KMS-11 (cell line): ENCODE measurements around the gene GHRH.

Experiments
- H2AFZ ChIP-seq: fragments of 200-600 bp; sonication (generic); 2 replicates; pipeline ENCODE4 v1.6.1; 2016; ENCODE audit warnings: antibody characterized with exemption, mixed run types, low read depth
- H3K27ac ChIP-seq: fragments of 200-600 bp; sonication (generic); 2 replicates; pipeline ENCODE4 v1.6.1; 2016; ENCODE audit warnings: mild to moderate bottlenecking, mixed run types
- H3K27me3 ChIP-seq: fragments of 200-600 bp; sonication (generic); 2 replicates; pipeline ENCODE4 v1.6.1; 2017; ENCODE audit warnings: mild to moderate bottlenecking, low read depth, mixed run types, moderate library complexity; ENCODE audit not compliant: insufficient read depth
- H3K36me3 ChIP-seq: fragments of 200-600 bp; sonication (generic); 2 replicates; pipeline ENCODE4 v1.6.1; 2017; ENCODE audit warnings: mild to moderate bottlenecking, mixed run types; ENCODE audit not compliant: insufficient read depth
- H3K4me1 ChIP-seq: fragments of 200-600 bp; sonication (generic); 2 replicates; pipeline ENCODE4 v1.6.1; 2016; ENCODE audit warnings: mild to moderate bottlenecking, low read depth, mixed run types; ENCODE audit not compliant: poor library complexity, severe bottlenecking
- H3K4me2 ChIP-seq: fragments of 200-600 bp; sonication (generic); 2 replicates; pipeline ENCODE4 v1.7.0; 2016; ENCODE audit warnings: mild to moderate bottlenecking, mixed run types
- H3K4me3 ChIP-seq: fragments of 200-600 bp; sonication (generic); IDR thresholded peaks from 2 replicates; pipeline ENCODE4 v1.6.1; 2017; ENCODE audit warnings: low read depth, low read length, mixed read lengths; ENCODE audit not compliant: insufficient read depth
- H3K79me2 ChIP-seq: fragments of 200-600 bp; sonication (generic); 2 replicates; pipeline ENCODE4 v1.6.1; 2016; ENCODE audit warnings: low read depth, mixed run types; ENCODE audit not compliant: insufficient read depth
- H3K9ac ChIP-seq: fragments of 200-600 bp; sonication (generic); 2 replicates; pipeline ENCODE4 v1.6.1; 2016; ENCODE audit warnings: mild to moderate bottlenecking, mixed run types
- H4K20me1 ChIP-seq: fragments of 200-600 bp; sonication (generic); 2 replicates; pipeline ENCODE4 v1.6.1; 2016; ENCODE audit warnings: mild to moderate bottlenecking, mixed run types; ENCODE audit not compliant: insufficient read depth
- CTCF ChIP-seq: fragments of 200-600 bp; sonication (generic); conservative IDR thresholded peaks from 2 replicates; pipeline ENCODE4 v1.6.1; 2017; ENCODE audit warnings: low read depth, mild to moderate bottlenecking, antibody characterized with exemption, low read length, moderate library complexity, mixed read lengths

Gene GHRH

GRCh38 chr20:37308086-37309050 is 46.8 kb upstream of the GHRH start:
- no peak for TF ChIP-seq CTCF
- no peaks in the 10 kb centered on the region for H3K27me3 ChIP-seq
- peak overlapping the region; percentile 37 for H3K4me2 ChIP-seq
- H3K4me3 ChIP-seq: no peak overlapping the region
- H4K20me1 ChIP-seq: no peaks in the 10 kb centered on the region
- peak overlapping the region; percentile 38 for H3K27ac ChIP-seq
- H3K79me2 ChIP-seq: no peaks in the 10 kb centered on the region
- peaks cover 23% of the 10 kb centered on the region for H3K4me1 ChIP-seq
- H2AFZ ChIP-seq: no peak overlapping the region
- H3K9ac ChIP-seq: no peak overlapping the region; the same call in 1 of the 2 replicates
- no peaks in the 10 kb centered on the region for H3K36me3 ChIP-seq

- no peak for TF ChIP-seq CTCF
- no peak overlapping the region for H3K27ac ChIP-seq
- H2AFZ ChIP-seq: no peak overlapping the region
- peaks cover 23% of the 10 kb centered on the region for H3K4me1 ChIP-seq
- H3K79me2 ChIP-seq: no peaks in the 10 kb centered on the region
- no peak overlapping the region for H3K4me2 ChIP-seq
- no peak overlapping the region for H3K9ac ChIP-seq
- H3K36me3 ChIP-seq: no peaks in the 10 kb centered on the region
- H3K27me3 ChIP-seq: no peaks in the 10 kb centered on the region
- H4K20me1 ChIP-seq: no peaks in the 10 kb centered on the region
- no peak overlapping the region for H3K4me3 ChIP-seq
These were observed 44.2 kb upstream of the GHRH start for GRCh38 chr20:37305839-37306238.

GRCh38 chr20:37305079-37305478 is 43.5 kb upstream of the GHRH start:
- no peak for TF ChIP-seq CTCF
- Histone ChIP-seq H3K36me3 (no peaks in the 10 kb centered on the region), H3K79me2 (no peaks in the 10 kb centered on the region), H3K4me2 (no peak overlapping the region), H3K4me3 (no peak overlapping the region), H3K27me3 (no peaks in the 10 kb centered on the region), H3K4me1 (peaks cover 23% of the 10 kb centered on the region), H2AFZ (no peak overlapping the region), H3K27ac (no peak overlapping the region), H3K9ac (no peak overlapping the region), H4K20me1 (no peaks in the 10 kb centered on the region)

- H3K9ac ChIP-seq: no peak overlapping the region
- H3K4me2 ChIP-seq: no peak overlapping the region
- peaks cover 14% of the 10 kb centered on the region for H3K4me1 ChIP-seq
- H3K27ac ChIP-seq: no peak overlapping the region
- no peak overlapping the region for H2AFZ ChIP-seq
- no peaks in the 10 kb centered on the region for H3K79me2 ChIP-seq
- no peaks in the 10 kb centered on the region for H3K27me3 ChIP-seq
- no peaks in the 10 kb centered on the region for H3K36me3 ChIP-seq
- no peak overlapping the region for H3K4me3 ChIP-seq
- no peaks in the 10 kb centered on the region for H4K20me1 ChIP-seq
- TF ChIP-seq CTCF: no peak
These were observed 42.0 kb upstream of the GHRH start for GRCh38 chr20:37303637-37304036.
